ENCODE results near the gene BATF2.

- no peak for TF ChIP-seq CTCF (IDR thresholded peaks at IDR 0.05; ENCODE audit: extremely low read depth in 1 of 2, insufficient read depth in 1 of 2, low read depth in 1 of 2, low read length in 2 of 2)
- no peak for TF ChIP-seq POLR2A (IDR thresholded peaks at IDR 0.05; ENCODE audit: low read depth, low read length)
These were observed 25.1 kb downstream of the BATF2 start, which contains the start of gene MAJIN for GRCh38 chr11:64971421-64972233.
